ENCODE data around the gene TOMT. TPM values are rescaled to one million over a fixed set of nuclear protein-coding genes. Genes with fewer than 3 reads are reported as not detected.

The TOMT gene
- total and polyA plus RNA-seq, 8 donors, result not detected

GRCh38 chr11:72119198-72119597 lies 13.5 kb downstream of the TOMT start:
- WGBS, 2 donors, result 69 to 78% methylated on average over 6 of the region's 6 CpGs
- DNase-seq (no peak), ATAC-seq (no peak), FAIRE-seq (no peak)
- H3K27ac ChIP-seq, result no peak overlapping the region
- no peak for TF ChIP-seq CTCF (IDR thresholded peaks at IDR 0.05)
- no peaks in the 10 kb centered on the region for H3K4me1 ChIP-seq
- intact Hi-C loops (cut with DNase I), result no loop called here
- H3K36me3 ChIP-seq, result no peaks in the 10 kb centered on the region
- no peak overlapping the region for H3K4me3 ChIP-seq
- H3K27me3 ChIP-seq, result no peaks in the 10 kb centered on the region
- no peaks in the 10 kb centered on the region for H3K9me3 ChIP-seq

- no peaks in the 10 kb centered on the region for H3K9me3 ChIP-seq
- intact Hi-C loops (cut with DNase I), result no loop called here
- WGBS, 2 donors, result 59 to 79% methylated on average over 2 of the region's 2 CpGs
- DNase-seq (no peak), FAIRE-seq (no peak), ATAC-seq (no peak)
- no peak overlapping the region for H3K4me3 ChIP-seq
- H3K27me3 ChIP-seq, result no peaks in the 10 kb centered on the region
- no peak overlapping the region for H3K27ac ChIP-seq
- no peaks in the 10 kb centered on the region for H3K4me1 ChIP-seq
- no peak for TF ChIP-seq CTCF (IDR thresholded peaks at IDR 0.05)
- H3K36me3 ChIP-seq, result no peaks in the 10 kb centered on the region
These were observed 15.2 kb downstream of the TOMT start for GRCh38 chr11:72120930-72121329.

- ATAC-seq, result no peak
- intact Hi-C loops (cut with DNase I), result no loop called here
These were observed 16.9 kb downstream of the TOMT start for GRCh38 chr11:72122607-72123006.

DNA sequence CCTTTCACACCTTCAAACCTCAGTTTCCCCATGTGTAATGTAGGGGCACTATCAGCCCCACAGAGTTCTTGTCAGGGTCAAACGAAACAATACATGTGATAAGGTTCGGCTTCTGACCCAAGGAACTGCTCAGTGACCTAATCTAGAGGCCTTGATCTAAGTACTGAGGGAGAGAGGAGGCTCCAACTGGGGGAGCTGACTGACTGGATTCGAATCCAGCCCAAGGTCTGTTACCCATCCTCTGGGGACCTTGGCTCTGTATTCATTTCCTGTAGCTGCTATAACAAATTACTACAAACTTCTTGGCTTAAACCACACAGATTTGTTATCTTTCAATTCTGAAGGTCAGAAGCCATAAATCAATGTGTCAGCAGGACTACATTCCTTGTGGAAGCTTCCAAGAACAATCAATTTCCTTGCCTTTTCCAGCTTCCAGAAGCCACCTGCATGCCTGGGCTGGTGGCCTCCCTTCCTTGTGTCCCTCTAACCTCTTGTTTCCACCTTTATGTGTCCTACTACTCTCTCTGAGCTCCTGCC lies 17.5 kb downstream of the TOMT start:
- intact Hi-C loops (cut with DNase I), result no loop called here
- H3K27ac ChIP-seq, result no peak overlapping the region
- peak in 2 of 4 donors; percentile 17 to 28 for ATAC-seq

More at GRCh38 chr11:72122607-72123006, 16.9 kb downstream of the TOMT start:
- H3K9me3 ChIP-seq, result no peaks in the 10 kb centered on the region
- 81 to 85% methylated on average over 1 of the region's 1 CpG for WGBS, 2 donors
- no peaks in the 10 kb centered on the region for H3K4me1 ChIP-seq
- FAIRE-seq, result no peak
- H3K36me3 ChIP-seq, result no peaks in the 10 kb centered on the region
- no peak for TF ChIP-seq CTCF (IDR thresholded peaks at IDR 0.05)
- H3K27me3 ChIP-seq, result no peaks in the 10 kb centered on the region
- H3K4me3 ChIP-seq, result no peak overlapping the region
- no peak for DNase-seq
- H3K27ac ChIP-seq, result no peak overlapping the region

More for the DNA sequence above, 17.5 kb downstream of the TOMT start:
- Histone ChIP-seq H3K4me1 (no peaks in the 10 kb centered on the region), H3K36me3 (no peaks in the 10 kb centered on the region), H3K9me3 (no peaks in the 10 kb centered on the region), H3K4me3 (no peak overlapping the region), H3K27me3 (no peaks in the 10 kb centered on the region)
- WGBS, 2 donors, result 34 to 43% methylated on average over 3 of the region's 3 CpGs
- no peak for TF ChIP-seq CTCF (IDR thresholded peaks at IDR 0.05)
- no peak for DNase-seq
- FAIRE-seq, result no peak

All from pancreas (tissue), 10 donors.